Bronchial epithelial cell (primary cell): ENCODE data around the gene ENPP1. TPM values are rescaled to one million over a fixed set of nuclear protein-coding genes. Genes with fewer than 3 reads are reported as not detected.

Experiments used
- DNase-seq: peaks from one replicate; pipeline ENCODE4 v3.0.0-alpha.2; 2010; ENCODE audit warnings: low read depth
- FAIRE-seq: peaks from 2 replicates; lab custom pipeline; 2011; peaks lifted over from hg19 to GRCh38; lab: Jason Lieb, UNC
- H3K27me3 ChIP-seq: 2 replicates; pipeline ENCODE4 v1.5.1; 2011; ENCODE audit warnings: low read length; ENCODE audit not compliant: control insufficient read depth, insufficient read depth
- H3K36me3 ChIP-seq: 2 replicates; pipeline ENCODE4 v1.5.1; 2011; ENCODE audit warnings: low read length; ENCODE audit not compliant: control insufficient read depth, insufficient read depth
- H3K4me3 ChIP-seq: 2 replicates; pipeline ENCODE4 v1.5.1; 2011; ENCODE audit warnings: mild to moderate bottlenecking, low read depth, low read length, control low read depth
- total RNA-seq: library from RNA; depleted of rRNA; stranded (reverse); fragments of >200 nt; gene quantifications from 2 replicates; pipeline ENCODE4 v1.2.1, GENCODE V29; 2014
- TF ChIP-seq, protein P1 (sequence below): IDR thresholded peaks from 2 replicates; pipeline ENCODE4 v1.5.1; 2011; ENCODE audit warnings: mild to moderate bottlenecking, moderate library complexity, low read length, control low read depth, inconsistent platforms; ENCODE audit not compliant: insufficient read depth, severe bottlenecking

The ENPP1 gene
- total RNA-seq, 1 donor from 2014 or later = under 0.01 TPM

- Histone ChIP-seq H3K36me3 (no peaks in the 10 kb centered on the region), H3K27me3 (no peaks in the 10 kb centered on the region), H3K4me3 (no peak overlapping the region)
- DNase-seq (no peak), FAIRE-seq (no peak)
- TF ChIP-seq, protein P1, sequence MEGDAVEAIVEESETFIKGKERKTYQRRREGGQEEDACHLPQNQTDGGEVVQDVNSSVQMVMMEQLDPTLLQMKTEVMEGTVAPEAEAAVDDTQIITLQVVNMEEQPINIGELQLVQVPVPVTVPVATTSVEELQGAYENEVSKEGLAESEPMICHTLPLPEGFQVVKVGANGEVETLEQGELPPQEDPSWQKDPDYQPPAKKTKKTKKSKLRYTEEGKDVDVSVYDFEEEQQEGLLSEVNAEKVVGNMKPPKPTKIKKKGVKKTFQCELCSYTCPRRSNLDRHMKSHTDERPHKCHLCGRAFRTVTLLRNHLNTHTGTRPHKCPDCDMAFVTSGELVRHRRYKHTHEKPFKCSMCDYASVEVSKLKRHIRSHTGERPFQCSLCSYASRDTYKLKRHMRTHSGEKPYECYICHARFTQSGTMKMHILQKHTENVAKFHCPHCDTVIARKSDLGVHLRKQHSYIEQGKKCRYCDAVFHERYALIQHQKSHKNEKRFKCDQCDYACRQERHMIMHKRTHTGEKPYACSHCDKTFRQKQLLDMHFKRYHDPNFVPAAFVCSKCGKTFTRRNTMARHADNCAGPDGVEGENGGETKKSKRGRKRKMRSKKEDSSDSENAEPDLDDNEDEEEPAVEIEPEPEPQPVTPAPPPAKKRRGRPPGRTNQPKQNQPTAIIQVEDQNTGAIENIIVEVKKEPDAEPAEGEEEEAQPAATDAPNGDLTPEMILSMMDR = no peak
Measured at GRCh38 chr6:131828951-131829350, 21.1 kb downstream of the ENPP1 start.

DNA sequence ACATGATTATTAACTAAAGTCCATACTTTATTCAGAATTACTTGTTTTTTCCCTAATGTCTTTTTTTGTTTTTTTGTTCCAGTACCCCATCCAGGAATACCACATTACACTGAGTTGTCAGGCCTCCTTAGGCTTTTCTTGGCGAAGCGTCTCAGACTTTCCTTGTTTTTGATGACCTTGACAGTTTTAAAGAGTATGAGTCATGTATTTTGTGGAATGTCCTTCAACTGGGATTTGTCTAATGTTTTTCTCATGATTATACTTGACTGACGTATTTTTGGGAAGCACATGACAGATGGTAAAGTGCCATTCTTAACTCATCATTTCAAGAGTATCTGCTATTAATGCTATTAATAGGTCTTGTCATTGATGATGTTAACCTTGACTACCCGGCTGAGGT is 23.6 kb downstream of the ENPP1 start:
- no peak overlapping the region for H3K4me3 ChIP-seq
- FAIRE-seq (no peak), DNase-seq (no peak)
- H3K36me3 ChIP-seq = no peaks in the 10 kb centered on the region
- no peaks in the 10 kb centered on the region for H3K27me3 ChIP-seq
- TF ChIP-seq, protein P1 = no peak

GRCh38 chr6:131831886-131832285 is 24.1 kb downstream of the ENPP1 start:
- FAIRE-seq = no peak
- DNase-seq = no peak
- TF ChIP-seq, protein P1 = no peak
- H3K27me3 ChIP-seq = no peaks in the 10 kb centered on the region
- no peak overlapping the region for H3K4me3 ChIP-seq
- H3K36me3 ChIP-seq = no peaks in the 10 kb centered on the region

DNA sequence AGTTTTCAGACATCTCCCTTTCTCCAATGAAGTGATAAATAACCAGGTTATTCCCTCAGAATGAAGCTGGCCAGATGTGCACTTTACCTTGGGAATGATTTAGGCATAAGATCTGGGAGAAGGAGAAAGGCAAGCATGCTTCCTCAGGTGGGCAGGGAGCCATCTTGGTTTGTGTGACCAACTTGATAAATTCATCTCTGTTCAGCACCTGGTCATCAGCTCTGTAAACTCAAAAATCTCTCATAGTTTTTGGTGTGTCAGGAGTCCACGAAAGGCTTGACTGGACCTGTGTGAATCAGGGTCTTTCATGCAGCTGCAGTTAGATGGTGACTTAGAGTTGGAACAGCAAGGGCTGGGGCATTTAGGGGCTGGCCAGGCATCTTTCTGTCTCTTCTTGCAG is 24.5 kb downstream of the ENPP1 start:
- Histone ChIP-seq H3K36me3 (no peaks in the 10 kb centered on the region), H3K27me3 (no peaks in the 10 kb centered on the region), H3K4me3 (no peak overlapping the region)
- FAIRE-seq (no peak), DNase-seq (no peak)
- TF ChIP-seq, protein P1 = no peak

- DNase-seq (peak; percentile 31), FAIRE-seq (no peak)
- Histone ChIP-seq H3K27me3 (no peaks in the 10 kb centered on the region), H3K4me3 (no peak overlapping the region), H3K36me3 (no peaks in the 10 kb centered on the region)
- TF ChIP-seq, protein P1 = no peak
Measured at GRCh38 chr6:131838051-131838450, 30.2 kb downstream of the ENPP1 start.

GRCh38 chr6:131839388-131839787 is 31.6 kb downstream of the ENPP1 start:
- Histone ChIP-seq H3K4me3 (no peak overlapping the region), H3K36me3 (no peaks in the 10 kb centered on the region), H3K27me3 (no peaks in the 10 kb centered on the region)
- TF ChIP-seq, protein P1 = no peak
- no peak for FAIRE-seq
- no peak for DNase-seq
